OCI-LY7 (cell line): ENCODE measurements around the gene MOSPD2. TPM values are rescaled to one million over a fixed set of nuclear protein-coding genes. Genes with fewer than 3 reads are reported as not detected.

Source experiments
- BruUV-seq: library from RNA; stranded (reverse); fragments of 400-500 nt; replicated peaks from 2 replicates; lab custom pipeline; 2021; lab: Mats Ljungman, UMichigan
- CTCF ChIA-PET: fragments of 300-600 bp; sonication (Branson Sonifier 250); formaldehyde crosslinking; loops from one replicate; lab custom pipeline; 2022; ENCODE audit warnings: antibody characterized with exemption; ENCODE audit not compliant: unreplicated experiment; lab: Charles Lee
- POLR2A ChIA-PET: fragments of 300-600 bp; sonication (Branson Sonifier 250); formaldehyde crosslinking; loops from one replicate; lab custom pipeline; 2022; ENCODE audit warnings: antibody characterized with exemption; lab: Charles Lee
- DNase-seq: peaks from one replicate; pipeline ENCODE4 v3.0.0-alpha.2; 2015; ENCODE audit warnings: low spot score
- H2AFZ ChIP-seq: fragments of 200-600 bp; sonication (generic), shearing (Covaris generic); 2 replicates; pipeline ENCODE4 v1.6.1; 2014; ENCODE audit warnings: mild to moderate bottlenecking, antibody characterized with exemption, low read length, moderate library complexity
- H3K27ac ChIP-seq: fragments of 200-600 bp; sonication (generic); 2 replicates; pipeline ENCODE4 v1.5.1; 2014; ENCODE audit warnings: mixed run types, low read depth, mild to moderate bottlenecking, moderate library complexity, low read length, inconsistent platforms; ENCODE audit not compliant: poor library complexity, severe bottlenecking
- H3K36me3 ChIP-seq: fragments of 200-600 bp; sonication (generic); 2 replicates; pipeline ENCODE4 v1.6.1; 2014; ENCODE audit warnings: mild to moderate bottlenecking, antibody characterized with exemption, low read length, moderate library complexity, mixed read lengths; ENCODE audit not compliant: insufficient read depth
- H3K4me1 ChIP-seq: fragments of 200-600 bp; sonication (generic); 2 replicates; pipeline ENCODE4 v1.5.1; 2014; ENCODE audit warnings: mild to moderate bottlenecking, low read length; ENCODE audit not compliant: insufficient read depth, poor library complexity, severe bottlenecking
- H3K4me2 ChIP-seq: fragments of 200-600 bp; sonication (generic); 2 replicates; pipeline ENCODE4 v1.6.1; 2014; ENCODE audit warnings: mild to moderate bottlenecking, low read length
- H3K4me3 ChIP-seq: fragments of 200-600 bp; sonication (generic); 2 replicates; pipeline ENCODE4 v1.5.1; 2014; ENCODE audit warnings: mild to moderate bottlenecking, low read depth, low read length; ENCODE audit not compliant: poor library complexity, severe bottlenecking
- H3K79me2 ChIP-seq: fragments of 200-600 bp; sonication (generic); 2 replicates; pipeline ENCODE4 v1.6.1; 2016; ENCODE audit warnings: low read depth, mild to moderate bottlenecking, low read length, moderate library complexity, mixed read lengths; ENCODE audit not compliant: insufficient read depth
- H3K9me2 ChIP-seq: fragments of 200-600 bp; sonication (generic); 2 replicates; pipeline ENCODE4 v1.6.1; 2016; ENCODE audit warnings: mild to moderate bottlenecking, low read length, mixed read lengths; ENCODE audit not compliant: insufficient read depth
- H3K9me3 ChIP-seq: fragments of 200-600 bp; sonication (generic); 2 replicates; pipeline ENCODE4 v1.6.1; 2014; ENCODE audit warnings: mild to moderate bottlenecking, mixed run types, low read length, mixed read lengths
- H4K20me1 ChIP-seq: fragments of 200-600 bp; sonication (generic); 2 replicates; pipeline ENCODE4 v1.6.1; 2014; ENCODE audit warnings: mild to moderate bottlenecking, antibody characterized with exemption, low read length, moderate library complexity, mixed read lengths; ENCODE audit not compliant: insufficient read depth
- CTCF ChIP-seq: fragments of 200-600 bp; sonication (generic); conservative IDR thresholded peaks from 2 replicates; pipeline ENCODE4 v1.5.1; 2014; ENCODE audit warnings: mild to moderate bottlenecking, antibody characterized with exemption, low read length, moderate library complexity, mixed read lengths
- EZH2phosphoT487 ChIP-seq: fragments of 200-600 bp; sonication (generic); IDR thresholded peaks from 2 replicates; pipeline ENCODE4 v1.6.1; 2018; ENCODE audit warnings: low read depth, borderline replicate concordance, mild to moderate bottlenecking, mixed run types, antibody characterized with exemption, low read length, moderate library complexity, mixed read lengths
- intact Hi-C: fragments of 100-400 bp; cut with micrococcal nuclease; formaldehyde crosslinking; loops from one replicate; pipeline ENCODE4 v1.10.0; 2022; ENCODE audit not compliant: unreplicated experiment
- total RNA-seq, 2 experiments: library from RNA; depleted of rRNA in 1 of 2; stranded (reverse); fragments of >200 nt in 1 of 2; shearing (Covaris generic) in 1 of 2; gene quantifications; 2 replicates each; pipeline ENCODE4 v1.2.3, GENCODE V29; 2014 to 2022

Gene MOSPD2
- total RNA-seq, 2 experiments from 2014 or later: 8.0 to 11.3 TPM

GRCh38 chrX:14919407-14919806, 46.2 kb downstream of the MOSPD2 start:
- no peak overlapping the region for H3K4me3 ChIP-seq
- H3K9me2 ChIP-seq: no peaks in the 10 kb centered on the region
- H3K4me2 ChIP-seq: no peak overlapping the region
- H3K27ac ChIP-seq: no peak overlapping the region
- POLR2A ChIA-PET: interaction anchor here (1.0 kb wide), 1 partner anchor 8 kb away, joined by 4 read pairs; no protein-coding TSS in a partner anchor
- H3K79me2 ChIP-seq: no peaks in the 10 kb centered on the region
- DNase-seq: no peak
- H3K36me3 ChIP-seq: no peaks in the 10 kb centered on the region; the same call in 1 of the 2 replicates
- H3K9me3 ChIP-seq: no peaks in the 10 kb centered on the region
- intact Hi-C loops: loop anchor here (10.0 kb wide), 1 partner anchor 75 kb away; no protein-coding TSS in a partner anchor
- TF ChIP-seq CTCF (no peak), EZH2phosphoT487 (no peak)
- H3K4me1 ChIP-seq: no peaks in the 10 kb centered on the region
- no peaks in the 10 kb centered on the region for H4K20me1 ChIP-seq
- no peak overlapping the region for H2AFZ ChIP-seq
- CTCF ChIA-PET: no interaction called here
- no TSS peak for BruUV-seq

- peaks cover 5% of the 10 kb centered on the region for H3K4me1 ChIP-seq
- ChIA-PET CTCF (no interaction called here), POLR2A (interaction anchor here (0.6 to 1.0 kb wide), 2 partner anchors 9 to 1473 kb away, joined by 3 to 4 read pairs; no protein-coding TSS in a partner anchor)
- no peaks in the 10 kb centered on the region for H3K79me2 ChIP-seq
- TF ChIP-seq CTCF (no peak), EZH2phosphoT487 (no peak)
- intact Hi-C loops: no loop called here
- H3K4me2 ChIP-seq: no peak overlapping the region
- no peaks in the 10 kb centered on the region for H3K9me3 ChIP-seq
- H2AFZ ChIP-seq: no peak overlapping the region
- BruUV-seq: no TSS peak
- DNase-seq: no peak
- no peak overlapping the region for H3K4me3 ChIP-seq
- H4K20me1 ChIP-seq: no peaks in the 10 kb centered on the region
- H3K36me3 ChIP-seq: no peaks in the 10 kb centered on the region; the same call in 1 of the 2 replicates
- H3K27ac ChIP-seq: no peak overlapping the region
- H3K9me2 ChIP-seq: no peaks in the 10 kb centered on the region
Observed at GRCh38 chrX:14920196-14920595, 47.0 kb downstream of the MOSPD2 start.

DNA sequence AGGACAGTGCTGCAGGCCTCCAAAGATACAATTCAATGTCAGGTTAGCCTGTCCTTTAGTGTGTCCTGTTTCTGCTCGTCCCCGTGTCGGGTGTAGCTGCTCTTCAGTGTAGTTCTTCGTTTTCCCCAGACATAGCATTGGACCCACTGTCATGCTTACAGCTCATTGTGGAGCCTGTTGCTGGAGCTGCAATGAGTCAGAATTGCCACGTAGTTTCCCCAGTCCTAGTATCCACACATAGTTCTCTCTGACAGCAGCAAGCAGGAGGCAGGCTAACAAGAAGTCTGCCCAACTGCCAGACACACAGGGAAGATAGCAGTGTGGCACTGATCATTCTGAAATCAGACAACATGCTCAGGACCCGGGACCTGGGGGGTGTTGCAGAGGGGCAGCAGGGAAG, 49.2 kb downstream of the MOSPD2 start:
- Histone ChIP-seq H3K4me2 (no peak overlapping the region), H3K9me2 (no peaks in the 10 kb centered on the region), H3K36me3 (no peaks in the 10 kb centered on the region), H3K4me3 (no peak overlapping the region), H3K4me1 (peaks cover 11% of the 10 kb centered on the region), H3K79me2 (no peaks in the 10 kb centered on the region), H3K9me3 (no peaks in the 10 kb centered on the region), H4K20me1 (no peaks in the 10 kb centered on the region), H3K27ac (no peak overlapping the region), H2AFZ (no peak overlapping the region)
- POLR2A ChIA-PET: no interaction called here
- CTCF ChIA-PET: no interaction called here
- intact Hi-C loops: no loop called here
- TF ChIP-seq CTCF: no peak
- TF ChIP-seq EZH2phosphoT487: no peak
- no TSS peak for BruUV-seq
- no peak for DNase-seq
